K562 (cell line): ENCODE results near the gene DYNLT2. TPM values are rescaled to one million over a fixed set of nuclear protein-coding genes. Genes with fewer than 3 reads are reported as not detected.

Experiments
- ATAC-seq: fragments of 200-7000 bp; cut with Tn5 transposase; 3 replicates; pipeline ENCODE4 v1.9.1; 2020; ENCODE audit warnings: moderate library complexity
- BruUV-seq: library from RNA; stranded (reverse); fragments of 400-500 nt; replicated peaks from 2 replicates; lab custom pipeline; 2021; lab: Mats Ljungman, UMichigan
- CTCF ChIA-PET: fragments of 300-600 bp; formaldehyde crosslinking; extraction: SDS; loops from one replicate; lab custom pipeline; 2021; ENCODE audit warnings: low intra/inter-chr PET ratio; lab: Yijun Ruan, JAX
- POLR2A ChIA-PET: fragments of 300-600, 350-650 bp; sonication (Branson Sonifier 250); formaldehyde crosslinking; extraction: SDS; loops from one replicate; lab custom pipeline; 2021; ENCODE audit warnings: antibody characterized with exemption, inconsistent platforms; lab: Yijun Ruan, JAX
- DNase-seq, 4 experiments: peaks; one replicate each; pipeline versions ENCODE4 v3.0.0 to v3.0.0-alpha.2; 2011 to 2018; ENCODE audit warnings: low spot score in 3 of 4, mixed read lengths in 3 of 4; ENCODE audit errors: extremely low read depth in 1 of 4
- FAIRE-seq: peaks from 2 replicates; lab custom pipeline; 2011; peaks lifted over from hg19 to GRCh38; lab: Jason Lieb, UNC
- H2AFZ ChIP-seq: 2 replicates; pipeline ENCODE4 v1.6.0; 2011; ENCODE audit warnings: low read depth, low read length, control low read depth, inconsistent platforms
- H3K27ac ChIP-seq: fragments of 200-600 bp; 3 replicates; pipeline ENCODE4 v1.8.0; 2011; ENCODE audit warnings: low read depth, mild to moderate bottlenecking, control low read depth, inconsistent platforms, low read length, moderate library complexity, mixed read lengths; ENCODE audit errors: extremely low read depth
- H3K27me3 ChIP-seq, 2 experiments: fragments of 300-600 bp in 1 of 2; 2 replicates in 1 of 2; 3 replicates in 1 of 2; pipeline versions ENCODE4 v1.6.0 to v1.8.0; 2011; ENCODE audit warnings: inconsistent platforms in 2 of 2, low read length in 2 of 2, mild to moderate bottlenecking in 1 of 2, mixed read lengths in 1 of 2, moderate library complexity in 1 of 2; ENCODE audit not compliant: control insufficient read depth in 2 of 2, insufficient read depth in 2 of 2
- H3K36me3 ChIP-seq: fragments of 300-600 bp; 3 replicates; pipeline ENCODE4 v1.8.0; 2011; ENCODE audit warnings: mild to moderate bottlenecking, low read length, inconsistent platforms; ENCODE audit not compliant: control insufficient read depth, insufficient read depth
- H3K4me1 ChIP-seq, 2 experiments: fragments of 200-600 bp in 1 of 2; replicated peaks in 1 of 2; 2 replicates in 1 of 2; 3 replicates in 1 of 2; pipeline versions ENCODE4 v1.5.1 to v1.8.0; 2011; ENCODE audit warnings: inconsistent platforms in 2 of 2, low read length in 2 of 2, mild to moderate bottlenecking in 1 of 2, mixed read lengths in 1 of 2, moderate library complexity in 1 of 2; ENCODE audit not compliant: control insufficient read depth in 2 of 2, insufficient read depth in 2 of 2
- H3K4me2 ChIP-seq: 2 replicates; pipeline ENCODE4 v1.6.1; 2011; ENCODE audit warnings: low read length, control low read depth, inconsistent platforms, mixed read lengths; ENCODE audit not compliant: insufficient read depth
- H3K4me3 ChIP-seq: fragments of 200-600 bp; sonication (generic), shearing (Covaris generic); 2 replicates; pipeline ENCODE4 v1.5.1; 2016; ENCODE audit warnings: control low read depth, inconsistent platforms
- H3K79me2 ChIP-seq: fragments of 200-600 bp; 3 replicates; pipeline ENCODE4 v1.8.0; 2011; ENCODE audit warnings: low read length, inconsistent platforms; ENCODE audit not compliant: control insufficient read depth, insufficient read depth
- H3K9ac ChIP-seq, 2 experiments: 2 replicates each; pipeline versions ENCODE4 v1.6.0 to v1.6.1; 2011; ENCODE audit warnings: low read depth in 2 of 2, low read length in 2 of 2, control low read depth in 1 of 2, inconsistent platforms in 1 of 2, mild to moderate bottlenecking in 1 of 2, mixed read lengths in 1 of 2; ENCODE audit not compliant: insufficient read depth in 1 of 2
- H3K9me1 ChIP-seq: one replicate; pipeline ENCODE4 v1.6.0; 2011; ENCODE audit warnings: inconsistent platforms, mild to moderate bottlenecking, low read length, moderate library complexity; ENCODE audit not compliant: control insufficient read depth, insufficient read depth
- H3K9me3 ChIP-seq: replicated peaks from 2 replicates; pipeline ENCODE4 v1.5.1; 2011; ENCODE audit warnings: low read depth, low read length, inconsistent platforms; ENCODE audit not compliant: control insufficient read depth, insufficient read depth
- H4K20me1 ChIP-seq: replicated peaks from 2 replicates; pipeline ENCODE4 v1.6.1; 2011; ENCODE audit warnings: low read length, inconsistent platforms, mixed read lengths; ENCODE audit not compliant: control insufficient read depth, insufficient read depth
- BACH1 ChIP-seq: fragments of 200-800 bp; sonication (Bioruptor generic); IDR thresholded peaks from 2 replicates; pipeline ENCODE4 v1.6.1; 2016; ENCODE audit warnings: missing genetic modification characterization, missing compliant biosample characterization
- CBX3 ChIP-seq, 2 experiments: IDR thresholded peaks; 1 replicate in 1 of 2; 2 replicates in 1 of 2; pipeline ENCODE4 v1.6.1; 2012; ENCODE audit warnings: inconsistent platforms in 2 of 2, low read length in 2 of 2, borderline replicate concordance in 1 of 2, control low read depth in 1 of 2
- HMGXB4 ChIP-seq: sonication (generic); formaldehyde crosslinking; IDR thresholded peaks from 2 replicates; pipeline ENCODE4 v1.8.1; 2023; ENCODE audit warnings: mild to moderate bottlenecking, missing genetic modification reagents
- MEF2A ChIP-seq: IDR thresholded peaks from 2 replicates; pipeline ENCODE4 v1.6.1; 2011; ENCODE audit warnings: low read depth, mild to moderate bottlenecking, low read length, moderate library complexity; ENCODE audit not compliant: control insufficient read depth
- MXI1 ChIP-seq: IDR thresholded peaks from 2 replicates; pipeline ENCODE4 v1.6.1; 2011; ENCODE audit warnings: low read depth, mild to moderate bottlenecking, improper control_type of control experiment, low read length
- NFYB ChIP-seq: IDR thresholded peaks from 2 replicates; pipeline ENCODE4 v1.6.1; 2011; ENCODE audit warnings: mild to moderate bottlenecking, moderate library complexity; ENCODE audit not compliant: insufficient read length; ENCODE audit errors: extremely low read depth
- PHF8 ChIP-seq: fragments of 200-600 bp; sonication (generic); IDR thresholded peaks from 2 replicates; pipeline ENCODE4 v1.6.1; 2012; ENCODE audit warnings: mixed run types, mild to moderate bottlenecking, inconsistent platforms, low read length, moderate library complexity, borderline replicate concordance
- PKNOX1 ChIP-seq: fragments of 450-650 bp; IDR thresholded peaks from 2 replicates; pipeline ENCODE4 v1.6.1; 2016
- XRCC4 ChIP-seq: IDR thresholded peaks from one replicate; pipeline ENCODE4 v1.6.1; 2011; ENCODE audit not compliant: insufficient read depth, insufficient read length; ENCODE audit errors: extremely low read depth
- ZNF143 ChIP-seq: sonication (generic); formaldehyde crosslinking; IDR thresholded peaks from 2 replicates; pipeline ENCODE4 v1.9.0; 2022; ENCODE audit warnings: mild to moderate bottlenecking, missing genetic modification reagents
- ZNF277 ChIP-seq: fragments of 250-450 bp; sonication (Bioruptor Pico); IDR thresholded peaks from 2 replicates; pipeline ENCODE4 v1.8.0; 2022; ENCODE audit warnings: inconsistent platforms, mild to moderate bottlenecking, moderate library complexity, borderline replicate concordance
- ZSCAN32 ChIP-seq: fragments of 450-650 bp; formaldehyde crosslinking; IDR thresholded peaks from 2 replicates; pipeline ENCODE4 v1.4.0; 2020; ENCODE audit warnings: mild to moderate bottlenecking, moderate library complexity
- WGBS: fragments of 100-300 bp; shearing (Covaris generic); methylation state at CpG from one replicate; pipeline ENCODE4 v1.1.6; 2016; ENCODE audit warnings: low coverage, mixed read lengths; ENCODE audit not compliant: insufficient coverage; ENCODE audit errors: missing lambda C conversion rate; 5-methylcytosine and 5-hydroxymethylcytosine counted together
- in situ Hi-C: fragments of 300-500 bp; cut with MboI; formaldehyde crosslinking; loops from 4 replicates; pipeline ENCODE4 v1.15.0; 2018; ENCODE audit warnings: inconsistent platforms, mixed read lengths
- intact Hi-C: fragments of 100-400 bp; cut with micrococcal nuclease; formaldehyde crosslinking; loops from 2 replicates; pipeline ENCODE4 v1.14.2; 2022
- polyA plus RNA-seq, 8 experiments: library from polyadenylated mRNA; depleted of rRNA in 4 of 8; stranded (reverse) in 5 of 8; unstranded in 3 of 8; fragments of >200 nt; fragmentation: Nextera tagmentation in 2 of 8; fragmentation: Illumina TruSeq in 1 of 8; extraction: Ambion mirVana in 2 of 8; extraction: Trizol in 1 of 8; gene quantifications; 2 replicates each; pipeline versions ENCODE4 v1.2.1 to v1.2.3, GENCODE V29; 2011 to 2014; ENCODE audit warnings: inconsistent platforms in 1 of 8, missing spikeins in 1 of 8
- total RNA-seq, 7 experiments: library from RNA; depleted of rRNA in 6 of 7; stranded (reverse); fragments of >200 nt in 6 of 7; fragmentation: Illumina TruSeq in 2 of 7; extraction: Trizol in 2 of 7; gene quantifications; 2 replicates each; pipeline versions ENCODE4 v1.2.1 to v1.2.3, GENCODE V29; 2011 to 2021; ENCODE audit warnings: low replicate concordance in 1 of 7
- TF ChIP-seq, protein P1 (sequence below), 2 experiments: fragments of 450-650 bp in 1 of 2; sonication (generic) in 1 of 2; formaldehyde crosslinking; conservative IDR thresholded peaks; 2 replicates each; pipeline versions ENCODE4 v1.4.0 to v1.8.1; 2020 to 2022; ENCODE audit warnings: mild to moderate bottlenecking in 1 of 2, missing genetic modification reagents in 1 of 2

DYNLT2 gene
- total and polyA plus RNA-seq, 9 of the 15 experiments (the other 6 are each of a cell fraction or from before 2014, with no cell fraction given), result 2.0 to 12.8 (median 6.3) TPM

GRCh38 chr6:169707772-169708171 lies 43.6 kb downstream of the DYNLT2 start:
- Histone ChIP-seq H3K79me2 (peaks cover 38% of the 10 kb centered on the region), H3K4me1 (peaks cover under 1 to 10% of the 10 kb centered on the region in 2 experiments; a peak in 3 of 5 replicates), H3K4me2 (no peak overlapping the region), H3K4me3 (no peak overlapping the region), H3K27ac (no peak overlapping the region), H3K9me3 (no peaks in the 10 kb centered on the region)
- peak; percentile 68 for ATAC-seq
- peak in 2 of 4 experiments; percentile 34 to 35 for DNase-seq
- WGBS, result 46% methylated on average over 2 of the region's 2 CpGs
- in situ Hi-C loops, result no loop called here
- intact Hi-C loops, result no loop called here
- TF ChIP-seq ZSCAN32 (CRISPR knock-in tag), result no peak
- TF ChIP-seq BACH1 (tag), result no peak
- no peak for TF ChIP-seq MXI1
- no peak for TF ChIP-seq HMGXB4 (CRISPR knock-in tag)
- no peak for TF ChIP-seq CBX3 (IDR thresholded peaks at IDR 0.05; ENCODE audit: borderline replicate concordance in 1 of 2, low read length in 2 of 2)
- TF ChIP-seq PKNOX1, result no peak
- no peak for TF ChIP-seq ZNF143
- no peak for TF ChIP-seq NFYB
- no peak for TF ChIP-seq MEF2A
- TF ChIP-seq PHF8, result no peak
- TF ChIP-seq XRCC4, result no peak
- no peak for TF ChIP-seq ZNF277 (CRISPR knock-in tag)
- TF ChIP-seq, protein P1, sequence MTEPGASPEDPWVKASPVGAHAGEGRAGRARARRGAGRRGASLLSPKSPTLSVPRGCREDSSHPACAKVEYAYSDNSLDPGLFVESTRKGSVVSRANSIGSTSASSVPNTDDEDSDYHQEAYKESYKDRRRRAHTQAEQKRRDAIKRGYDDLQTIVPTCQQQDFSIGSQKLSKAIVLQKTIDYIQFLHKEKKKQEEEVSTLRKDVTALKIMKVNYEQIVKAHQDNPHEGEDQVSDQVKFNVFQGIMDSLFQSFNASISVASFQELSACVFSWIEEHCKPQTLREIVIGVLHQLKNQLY (CRISPR knock-in tag; conservative IDR thresholded peaks at IDR 0.05), result no peak
- TF ChIP-seq, all 486 proteins: peak for 0
- FAIRE-seq, result peak; percentile 65
- POLR2A ChIA-PET, result interaction anchor here (1.4 to 4.5 kb wide), 2 partner anchors 13 to 44 kb away, joined by 6 to 46 read pairs; partner anchors contain the start of gene ERMARD
- H3K9me1 ChIP-seq, result no peaks in the 10 kb centered on the region
- H3K27me3 ChIP-seq, result no peaks in the 10 kb centered on the region
- peaks cover 91% of the 10 kb centered on the region for H3K36me3 ChIP-seq
- H4K20me1 ChIP-seq, result no peaks in the 10 kb centered on the region; the same call in none of the 2 replicates
- CTCF ChIA-PET, result no interaction called here
- H3K9ac ChIP-seq, result no peak overlapping the region
- no peak overlapping the region for H2AFZ ChIP-seq
- no TSS peak for BruUV-seq
